Parathyroid adenoma (tissue), 2 donors: Measurements from ENCODE around the gene DBN1.
A peak's percentile ranks its signal among the peaks of the same experiment; 100 is the strongest.

Experiments
- H2AFZ ChIP-seq: fragments of 300-600 bp; sonication (generic); one replicate; pipeline ENCODE4 v1.7.0; 2017; ENCODE audit warnings: antibody characterized with exemption, mild to moderate bottlenecking
- H3K27ac ChIP-seq: fragments of 300-600 bp; sonication (generic); one replicate; pipeline ENCODE4 v1.7.0; 2017
- H3K27me3 ChIP-seq: fragments of 300-600 bp; sonication (generic); one replicate; pipeline ENCODE4 v1.7.0; 2017; ENCODE audit warnings: low read length; ENCODE audit not compliant: control insufficient read depth, insufficient read depth
- H3K36me3 ChIP-seq: fragments of 300-600 bp; sonication (generic); one replicate; pipeline ENCODE4 v1.7.0; 2017; ENCODE audit warnings: low read length; ENCODE audit not compliant: control insufficient read depth, insufficient read depth
- H3K4me1 ChIP-seq: fragments of 300-600 bp; sonication (generic); one replicate; pipeline ENCODE4 v1.7.0; 2017; ENCODE audit warnings: control low read depth
- H3K4me2 ChIP-seq: fragments of 300-600 bp; sonication (generic); one replicate; pipeline ENCODE4 v1.7.0; 2017; ENCODE audit warnings: low read length
- H3K4me3 ChIP-seq: fragments of 300-600 bp; sonication (generic); one replicate; pipeline ENCODE4 v1.7.0; 2017; ENCODE audit warnings: low read depth, low read length
- H3K79me2 ChIP-seq: fragments of 300-600 bp; sonication (generic); one replicate; pipeline ENCODE4 v1.7.0; 2017; ENCODE audit warnings: control low read depth
- H3K9ac ChIP-seq: fragments of 300-600 bp; sonication (generic); one replicate; pipeline ENCODE4 v1.7.0; 2017; ENCODE audit warnings: mild to moderate bottlenecking
- H3K9me3 ChIP-seq: fragments of 300-600 bp; sonication (generic); one replicate; pipeline ENCODE4 v1.7.0; 2017; ENCODE audit warnings: low read length; ENCODE audit not compliant: control insufficient read depth
- CTCF ChIP-seq: fragments of 300-600 bp; sonication (generic); IDR thresholded peaks from one replicate; pipeline ENCODE4 v1.7.0; 2017; ENCODE audit warnings: antibody characterized with exemption, mild to moderate bottlenecking
- donor health status: primary hyperparathyroidism.

DBN1 gene

GRCh38 chr5:177454397-177455035 is 18.9 kb downstream of the DBN1 start:
- peak overlapping the region; percentile 63 for H2AFZ ChIP-seq
- H3K9ac ChIP-seq, result no peak overlapping the region
- no peaks in the 10 kb centered on the region for H3K79me2 ChIP-seq
- peak overlapping the region; percentile 96 for H3K4me2 ChIP-seq
- peaks cover 4% of the 10 kb centered on the region for H3K27me3 ChIP-seq
- TF ChIP-seq CTCF, result peak; percentile 98
- H3K4me1 ChIP-seq, result peaks cover 8% of the 10 kb centered on the region
- H3K36me3 ChIP-seq, result no peaks in the 10 kb centered on the region
- peak overlapping the region; percentile 76 for H3K27ac ChIP-seq
- H3K4me3 ChIP-seq, result peak overlapping the region; percentile 60
- H3K9me3 ChIP-seq, result no peaks in the 10 kb centered on the region

GRCh38 chr5:177453852-177454396 is 19.5 kb downstream of the DBN1 start:
- peaks cover 4% of the 10 kb centered on the region for H3K27me3 ChIP-seq
- peak overlapping the region; percentile 63 for H2AFZ ChIP-seq
- H3K4me1 ChIP-seq, result peaks cover 8% of the 10 kb centered on the region
- H3K36me3 ChIP-seq, result no peaks in the 10 kb centered on the region
- no peak overlapping the region for H3K9ac ChIP-seq
- no peak overlapping the region for H3K4me3 ChIP-seq
- no peaks in the 10 kb centered on the region for H3K79me2 ChIP-seq
- no peaks in the 10 kb centered on the region for H3K9me3 ChIP-seq
- H3K27ac ChIP-seq, result peak overlapping the region; percentile 9
- H3K4me2 ChIP-seq, result peak overlapping the region; percentile 96
- no peak for TF ChIP-seq CTCF

GRCh38 chr5:177452688-177453638 is 20.5 kb downstream of the DBN1 start:
- H3K4me2 ChIP-seq, result no peak overlapping the region
- no peak for TF ChIP-seq CTCF
- H3K9me3 ChIP-seq, result no peaks in the 10 kb centered on the region
- peaks cover 8% of the 10 kb centered on the region for H3K4me1 ChIP-seq
- H3K9ac ChIP-seq, result no peak overlapping the region
- no peaks in the 10 kb centered on the region for H3K36me3 ChIP-seq
- peaks cover 4% of the 10 kb centered on the region for H3K27me3 ChIP-seq
- no peak overlapping the region for H2AFZ ChIP-seq
- no peak overlapping the region for H3K4me3 ChIP-seq
- H3K27ac ChIP-seq, result no peak overlapping the region
- H3K79me2 ChIP-seq, result no peaks in the 10 kb centered on the region

- no peak overlapping the region for H3K4me2 ChIP-seq
- H3K27ac ChIP-seq, result no peak overlapping the region
- H2AFZ ChIP-seq, result no peak overlapping the region
- no peak overlapping the region for H3K4me3 ChIP-seq
- H3K79me2 ChIP-seq, result no peaks in the 10 kb centered on the region
- no peaks in the 10 kb centered on the region for H3K9me3 ChIP-seq
- H3K9ac ChIP-seq, result no peak overlapping the region
- H3K4me1 ChIP-seq, result peaks cover 16% of the 10 kb centered on the region
- no peaks in the 10 kb centered on the region for H3K36me3 ChIP-seq
- H3K27me3 ChIP-seq, result peaks cover 4% of the 10 kb centered on the region
- no peak for TF ChIP-seq CTCF
These were observed 22.6 kb downstream of the DBN1 start for GRCh38 chr5:177450667-177451424.
